Osteoblast (primary cell): Measurements from ENCODE around the gene BICRA. TPM values are rescaled to one million over a fixed set of nuclear protein-coding genes. Genes with fewer than 3 reads are reported as not detected.

Experiments
- DNase-seq: peaks from one replicate; pipeline ENCODE4 v3.0.0; 2011; ENCODE audit warnings: low spot score, mixed read lengths; ENCODE audit not compliant: insufficient read length; ENCODE audit errors: missing footprints
- H2AFZ ChIP-seq: 2 replicates; pipeline ENCODE4 v1.6.0; 2011; ENCODE audit warnings: mild to moderate bottlenecking, low read length
- H3K27ac ChIP-seq: 2 replicates; pipeline ENCODE4 v1.5.1; 2011; ENCODE audit warnings: mild to moderate bottlenecking, low read depth, low read length, moderate library complexity
- H3K27me3 ChIP-seq: 2 replicates; pipeline ENCODE4 v1.6.0; 2012; ENCODE audit warnings: mild to moderate bottlenecking, control low read depth, inconsistent platforms, low read length, moderate library complexity; ENCODE audit not compliant: insufficient read depth
- H3K36me3 ChIP-seq: 2 replicates; pipeline ENCODE4 v1.5.1; 2011; ENCODE audit warnings: mild to moderate bottlenecking, low read length, control low read depth, moderate library complexity; ENCODE audit not compliant: insufficient read depth
- H3K4me1 ChIP-seq: 2 replicates; pipeline ENCODE4 v1.5.1; 2011; ENCODE audit warnings: mild to moderate bottlenecking, low read length, control low read depth, moderate library complexity; ENCODE audit not compliant: insufficient read depth
- H3K4me2 ChIP-seq: 2 replicates; pipeline ENCODE4 v1.6.0; 2011; ENCODE audit warnings: mild to moderate bottlenecking, low read length; ENCODE audit not compliant: insufficient read depth
- H3K4me3 ChIP-seq: fragments of 200-600 bp; sonication (generic); 3 replicates; pipeline ENCODE4 v1.5.1; 2012; ENCODE audit warnings: mild to moderate bottlenecking, low read length, inconsistent platforms; ENCODE audit not compliant: insufficient read depth
- H3K79me2 ChIP-seq: 2 replicates; pipeline ENCODE4 v1.6.0; 2012; ENCODE audit warnings: mild to moderate bottlenecking, low read length, control low read depth, inconsistent platforms; ENCODE audit not compliant: insufficient read depth
- H3K9me3 ChIP-seq: 2 replicates; pipeline ENCODE4 v1.5.1; 2011; ENCODE audit warnings: low read depth, low read length, control low read depth
- H4K20me1 ChIP-seq: 2 replicates; pipeline ENCODE4 v1.6.0; 2012; ENCODE audit warnings: mild to moderate bottlenecking, low read length, control low read depth; ENCODE audit not compliant: insufficient read depth
- CTCF ChIP-seq: IDR thresholded peaks from 2 replicates; pipeline ENCODE4 v1.5.1; 2011; ENCODE audit warnings: mild to moderate bottlenecking, low read depth, low read length, moderate library complexity; ENCODE audit errors: extremely low read depth
- total RNA-seq: library from RNA; depleted of rRNA; stranded (reverse); fragments of >200 nt; gene quantifications from 2 replicates; pipeline ENCODE4 v1.2.3, GENCODE V29; 2012

BICRA gene
- total RNA-seq, 1 donor = 4.7 TPM

DNA sequence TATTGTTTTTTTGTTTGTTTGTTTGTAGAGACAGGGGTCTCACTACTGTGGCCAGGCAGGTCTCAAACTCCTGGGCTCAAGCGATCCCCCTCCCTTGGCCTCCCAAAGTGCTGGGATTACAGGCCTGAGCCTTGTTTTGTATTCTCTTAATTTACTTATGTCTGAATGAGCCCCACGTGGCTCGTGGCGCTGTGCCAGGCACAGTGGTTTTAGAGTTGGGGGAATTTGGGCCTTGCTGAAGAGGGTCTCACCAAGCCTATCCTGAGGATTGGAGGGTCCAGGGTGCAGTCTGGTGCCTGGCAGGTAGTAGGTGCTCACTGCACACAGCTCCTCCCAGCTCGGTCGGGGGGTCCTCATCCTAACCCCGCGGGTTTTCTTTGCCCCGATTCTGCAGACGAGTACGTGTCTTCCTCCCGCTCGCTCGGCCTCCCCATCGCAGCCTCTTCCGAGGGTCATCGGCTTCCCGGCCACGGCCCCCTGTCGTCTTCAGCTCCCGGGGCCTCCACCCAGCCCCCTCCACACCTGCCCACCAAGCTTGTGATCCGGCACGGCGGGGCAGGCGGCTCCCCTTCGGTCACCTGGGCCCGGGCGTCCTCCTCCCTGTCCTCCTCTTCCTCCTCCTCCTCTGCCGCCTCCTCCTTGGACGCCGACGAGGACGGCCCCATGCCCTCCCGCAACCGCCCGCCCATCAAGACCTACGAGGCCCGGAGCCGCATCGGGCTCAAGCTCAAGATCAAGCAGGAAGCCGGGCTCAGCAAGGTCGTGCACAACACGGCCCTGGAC, 92.2 kb downstream of the BICRA start:
- Histone ChIP-seq H3K4me1 (no peaks in the 10 kb centered on the region), H4K20me1 (peaks cover 8% of the 10 kb centered on the region), H3K36me3 (peaks cover 27% of the 10 kb centered on the region), H3K4me3 (no peak overlapping the region), H3K79me2 (no peaks in the 10 kb centered on the region), H3K4me2 (no peak overlapping the region), H3K9me3 (no peaks in the 10 kb centered on the region), H3K27me3 (no peaks in the 10 kb centered on the region), H2AFZ (no peak overlapping the region), H3K27ac (no peak overlapping the region)
- DNase-seq = peak; percentile 59
- TF ChIP-seq CTCF = no peak

- Histone ChIP-seq H4K20me1 (peaks cover 8% of the 10 kb centered on the region), H3K27me3 (no peaks in the 10 kb centered on the region), H3K4me1 (no peaks in the 10 kb centered on the region), H3K27ac (no peak overlapping the region), H3K4me3 (no peak overlapping the region), H3K9me3 (no peaks in the 10 kb centered on the region), H3K4me2 (no peak overlapping the region), H2AFZ (no peak overlapping the region), H3K36me3 (peaks cover 27% of the 10 kb centered on the region), H3K79me2 (no peaks in the 10 kb centered on the region)
- TF ChIP-seq CTCF = no peak
- peak; percentile 17 for DNase-seq
These were observed 93.0 kb downstream of the BICRA start for GRCh38 chr19:47701717-47702552.

DNA sequence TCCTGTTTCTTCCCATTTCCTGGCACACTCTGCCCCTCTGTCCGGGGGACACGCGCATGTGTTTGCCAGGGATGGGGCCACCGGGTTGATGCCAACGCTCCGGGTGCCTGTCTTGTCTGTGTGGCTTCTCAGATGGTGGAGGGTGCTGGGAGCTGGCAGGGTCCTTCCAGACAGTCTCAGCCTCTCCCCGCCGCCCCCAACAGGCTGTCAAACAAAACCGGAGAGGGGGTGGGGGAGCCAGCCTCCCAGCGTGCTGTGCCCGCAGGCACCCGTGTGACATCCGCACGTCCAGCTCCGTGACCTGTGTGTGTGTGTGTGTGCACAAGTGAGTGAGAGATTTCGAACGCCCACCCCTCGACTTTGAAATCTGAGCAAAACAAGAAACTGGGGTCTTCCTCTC, 93.7 kb downstream of the BICRA start:
- Histone ChIP-seq H3K79me2 (no peaks in the 10 kb centered on the region), H3K27me3 (no peaks in the 10 kb centered on the region), H3K9me3 (no peaks in the 10 kb centered on the region), H3K4me3 (no peak overlapping the region), H3K36me3 (peaks cover 27% of the 10 kb centered on the region), H2AFZ (no peak overlapping the region), H3K27ac (no peak overlapping the region), H3K4me1 (no peaks in the 10 kb centered on the region), H4K20me1 (peaks cover 8% of the 10 kb centered on the region), H3K4me2 (no peak overlapping the region)
- DNase-seq = peak; percentile 76
- no peak for TF ChIP-seq CTCF

DNA sequence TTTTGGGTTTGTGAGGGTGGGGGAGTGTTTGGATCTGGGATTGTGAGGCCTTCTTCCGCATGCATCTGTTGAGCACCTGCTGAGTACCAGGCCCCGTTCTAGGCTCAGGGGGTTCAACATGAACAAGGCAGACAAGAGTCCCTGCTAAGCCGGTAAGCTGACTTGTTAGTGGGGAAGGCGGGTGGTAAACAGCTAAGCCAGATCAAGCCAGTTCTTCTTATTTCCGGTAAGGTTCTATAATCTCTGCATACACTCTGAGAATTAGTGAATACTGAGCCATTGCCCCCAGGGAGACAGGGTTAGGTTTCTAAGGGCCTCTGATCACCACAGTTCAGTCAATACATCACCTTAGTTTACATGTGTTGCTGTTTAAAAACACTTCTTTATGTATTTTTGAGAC, 94.4 kb downstream of the BICRA start:
- no peak overlapping the region for H3K4me2 ChIP-seq
- H2AFZ ChIP-seq = no peak overlapping the region
- TF ChIP-seq CTCF = no peak
- H3K79me2 ChIP-seq = no peaks in the 10 kb centered on the region
- no peaks in the 10 kb centered on the region for H3K9me3 ChIP-seq
- no peaks in the 10 kb centered on the region for H3K4me1 ChIP-seq
- H3K36me3 ChIP-seq = peaks cover 27% of the 10 kb centered on the region
- no peaks in the 10 kb centered on the region for H3K27me3 ChIP-seq
- H3K27ac ChIP-seq = peak overlapping the region; percentile 45
- peaks cover 6% of the 10 kb centered on the region for H4K20me1 ChIP-seq
- DNase-seq = peak; percentile 52
- no peak overlapping the region for H3K4me3 ChIP-seq
